Suprapubic skin (tissue), 3 donors: ENCODE data around the gene NAXD.

Experiments used
- POLR2A ChIP-seq, 2 donors: fragments of 450-650 bp; IDR thresholded peaks; one replicate each; pipeline ENCODE4 v1.6.1; 2017; ENCODE audit warnings: antibody characterized with exemption in 2 of 2, mild to moderate bottlenecking in 2 of 2, moderate library complexity in 2 of 2
- TF ChIP-seq, protein P1 (sequence below), 2 donors: fragments of 200-600 bp in 1 of 2; fragments of 450-650 bp in 1 of 2; sonication (generic) in 1 of 2; IDR thresholded peaks; one replicate each; pipeline ENCODE4 v1.5.1; 2016 to 2019; ENCODE audit warnings: antibody characterized with exemption in 2 of 2, mild to moderate bottlenecking in 1 of 2, moderate library complexity in 1 of 2

DNA sequence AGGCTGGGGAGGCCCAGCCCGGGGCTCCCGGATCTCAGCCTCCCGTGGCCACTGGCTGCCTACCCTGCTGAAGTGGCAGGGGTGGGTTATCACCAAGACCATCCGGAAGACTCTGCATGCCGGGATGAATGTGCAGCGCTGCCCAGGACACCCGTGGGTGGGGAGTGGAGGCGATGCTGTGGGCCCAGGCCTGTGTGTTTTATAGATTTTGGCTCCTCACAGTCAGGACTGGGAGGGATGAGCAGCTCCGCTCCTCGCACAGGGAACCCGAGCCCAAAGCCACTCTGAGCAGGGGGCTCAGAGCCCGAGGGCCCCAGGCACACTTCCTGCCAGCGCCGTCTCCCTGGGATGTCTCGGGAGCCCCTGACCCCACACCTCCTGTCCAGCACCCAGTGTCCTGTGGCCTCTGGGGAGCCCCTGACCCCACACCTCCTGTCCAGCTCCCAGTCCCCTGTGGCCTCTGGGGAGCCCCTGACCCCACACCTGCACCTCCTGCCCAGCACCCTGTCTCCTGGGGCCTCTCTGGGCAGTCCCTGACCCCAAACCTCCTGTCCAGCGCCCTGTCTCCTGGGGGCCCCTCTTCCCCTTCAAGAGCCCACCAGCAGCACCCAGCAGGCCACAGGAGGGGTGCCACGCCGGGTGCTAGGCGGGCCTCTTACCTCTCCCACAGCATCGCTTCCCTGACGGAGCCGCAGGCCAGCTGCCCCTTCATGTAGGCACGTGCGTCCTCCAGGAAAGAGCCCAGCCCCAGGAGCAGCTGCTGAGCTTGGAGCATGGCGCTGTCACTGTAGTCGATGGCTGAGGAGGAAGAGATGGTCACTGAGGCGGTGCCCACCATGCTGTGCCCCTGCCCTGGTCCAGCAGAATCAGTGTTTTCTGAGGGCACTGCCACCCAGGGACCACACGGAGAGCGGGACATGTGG, 31.4 kb downstream of the NAXD start:
- TF ChIP-seq, protein P1, sequence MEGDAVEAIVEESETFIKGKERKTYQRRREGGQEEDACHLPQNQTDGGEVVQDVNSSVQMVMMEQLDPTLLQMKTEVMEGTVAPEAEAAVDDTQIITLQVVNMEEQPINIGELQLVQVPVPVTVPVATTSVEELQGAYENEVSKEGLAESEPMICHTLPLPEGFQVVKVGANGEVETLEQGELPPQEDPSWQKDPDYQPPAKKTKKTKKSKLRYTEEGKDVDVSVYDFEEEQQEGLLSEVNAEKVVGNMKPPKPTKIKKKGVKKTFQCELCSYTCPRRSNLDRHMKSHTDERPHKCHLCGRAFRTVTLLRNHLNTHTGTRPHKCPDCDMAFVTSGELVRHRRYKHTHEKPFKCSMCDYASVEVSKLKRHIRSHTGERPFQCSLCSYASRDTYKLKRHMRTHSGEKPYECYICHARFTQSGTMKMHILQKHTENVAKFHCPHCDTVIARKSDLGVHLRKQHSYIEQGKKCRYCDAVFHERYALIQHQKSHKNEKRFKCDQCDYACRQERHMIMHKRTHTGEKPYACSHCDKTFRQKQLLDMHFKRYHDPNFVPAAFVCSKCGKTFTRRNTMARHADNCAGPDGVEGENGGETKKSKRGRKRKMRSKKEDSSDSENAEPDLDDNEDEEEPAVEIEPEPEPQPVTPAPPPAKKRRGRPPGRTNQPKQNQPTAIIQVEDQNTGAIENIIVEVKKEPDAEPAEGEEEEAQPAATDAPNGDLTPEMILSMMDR (IDR thresholded peaks at IDR 0.05), result no peak
- no peak for TF ChIP-seq POLR2A (IDR thresholded peaks at IDR 0.05)
